Neural progenitor cell (in vitro differentiated cells): ENCODE results near the gene WDR37.

ENCODE experiments used
- CTCF ChIP-seq: fragments of 200-600 bp; sonication (generic); IDR thresholded peaks from 2 replicates; pipeline ENCODE4 v1.5.1; 2017; ENCODE audit warnings: antibody characterized with exemption, mild to moderate bottlenecking
- EZH2phosphoT487 ChIP-seq: fragments of 200-600 bp; sonication (generic); IDR thresholded peaks from 2 replicates; pipeline ENCODE4 v1.6.1; 2017; ENCODE audit warnings: antibody characterized with exemption

- TF ChIP-seq CTCF (no peak), EZH2phosphoT487 (no peak)
These were observed 45.8 kb downstream of the WDR37 start for GRCh38 chr10:1101946-1102345.
